Ecto neural progenitor cell (in vitro differentiated cells): ENCODE results near the gene MPRIP.
A peak's percentile ranks its signal among the peaks of the same experiment; 100 is the strongest.

Experiments used
- DNase-seq: peaks from one replicate; pipeline ENCODE4 v3.0.0-alpha.2; 2018; ENCODE audit warnings: low spot score

Gene MPRIP

GRCh38 chr17:17067257-17067656 lies 25.0 kb downstream of the MPRIP start:
- DNase-seq, result no peak

GRCh38 chr17:17069849-17070248 lies 27.6 kb downstream of the MPRIP start:
- DNase-seq, result no peak

GRCh38 chr17:17070931-17071330 lies 28.7 kb downstream of the MPRIP start:
- DNase-seq, result no peak

- no peak for DNase-seq
Measured at GRCh38 chr17:17071531-17072360, 29.5 kb downstream of the MPRIP start.

- no peak for DNase-seq
Measured at GRCh38 chr17:17072546-17072945, 30.3 kb downstream of the MPRIP start.

- DNase-seq, result no peak
Measured at GRCh38 chr17:17073030-17073564, 30.8 kb downstream of the MPRIP start.

- no peak for DNase-seq
Measured at GRCh38 chr17:17073581-17074403, 31.5 kb downstream of the MPRIP start.

- no peak for DNase-seq
Measured at GRCh38 chr17:17075125-17075781, 33.0 kb downstream of the MPRIP start.

GRCh38 chr17:17076066-17076465 lies 33.8 kb downstream of the MPRIP start:
- DNase-seq, result no peak

GRCh38 chr17:17077101-17077500 lies 34.8 kb downstream of the MPRIP start:
- DNase-seq, result no peak

GRCh38 chr17:17077861-17078732 lies 35.8 kb downstream of the MPRIP start:
- no peak for DNase-seq

- DNase-seq, result no peak
Measured at GRCh38 chr17:17078832-17079231, 36.6 kb downstream of the MPRIP start.

- peak; percentile 77 for DNase-seq
Measured at GRCh38 chr17:17079336-17079735, 37.1 kb downstream of the MPRIP start.

- no peak for DNase-seq
Measured at GRCh38 chr17:17079761-17080160, 37.5 kb downstream of the MPRIP start.

GRCh38 chr17:17080181-17080631 lies 37.9 kb downstream of the MPRIP start:
- DNase-seq, result no peak

- no peak for DNase-seq
Measured at GRCh38 chr17:17080781-17081180, 38.5 kb downstream of the MPRIP start.

GRCh38 chr17:17081304-17081940 lies 39.2 kb downstream of the MPRIP start:
- no peak for DNase-seq

- no peak for DNase-seq
Measured at GRCh38 chr17:17082878-17083277, 40.6 kb downstream of the MPRIP start.

- DNase-seq, result no peak
Measured at GRCh38 chr17:17084317-17084835, 42.1 kb downstream of the MPRIP start.

- DNase-seq, result no peak
Measured at GRCh38 chr17:17084941-17085340, 42.7 kb downstream of the MPRIP start.

GRCh38 chr17:17086585-17086984 lies 44.3 kb downstream of the MPRIP start:
- DNase-seq, result no peak
